CD14-positive monocyte (primary cell): ENCODE results near the gene LRRC8E. TPM values are rescaled to one million over a fixed set of nuclear protein-coding genes. Genes with fewer than 3 reads are reported as not detected.

Experiments
- DNase-seq, 3 donors: peaks; one replicate each; pipeline ENCODE4 v3.0.0-alpha.2; 2011 to 2022
- H2AFZ ChIP-seq: 2 replicates; pipeline ENCODE4 v1.6.0; 2012; ENCODE audit warnings: mild to moderate bottlenecking, low read depth, low read length, inconsistent platforms; ENCODE audit not compliant: insufficient read depth, poor library complexity, severe bottlenecking
- H3K27ac ChIP-seq, 2 donors: 1 replicate in 1 of 2; 2 replicates in 1 of 2; pipeline ENCODE4 v1.5.1; 2012 to 2013; ENCODE audit warnings: low read length in 2 of 2, control low read depth in 1 of 2, inconsistent platforms in 1 of 2, low read depth in 1 of 2, mild to moderate bottlenecking in 1 of 2
- H3K27me3 ChIP-seq, 2 donors: one replicate each; pipeline versions ENCODE4 v1.6.0 to v1.6.1; 2011 to 2013; ENCODE audit warnings: low read length in 2 of 2; ENCODE audit not compliant: control insufficient read depth in 2 of 2, insufficient read depth in 2 of 2
- H3K36me3 ChIP-seq, 2 donors: replicated peaks in 1 of 2; 1 replicate in 1 of 2; 2 replicates in 1 of 2; pipeline versions ENCODE4 v1.5.1 to v1.6.1; 2012 to 2013; ENCODE audit warnings: low read length in 2 of 2, control low read depth in 1 of 2, inconsistent platforms in 1 of 2, mild to moderate bottlenecking in 1 of 2; ENCODE audit not compliant: insufficient read depth in 2 of 2, control insufficient read depth in 1 of 2
- H3K4me1 ChIP-seq, 2 donors: 1 replicate in 1 of 2; 2 replicates in 1 of 2; pipeline versions ENCODE4 v1.5.1 to v1.6.1; 2012 to 2013; ENCODE audit warnings: low read length in 2 of 2, control low read depth in 1 of 2, inconsistent platforms in 1 of 2, mild to moderate bottlenecking in 1 of 2, moderate library complexity in 1 of 2; ENCODE audit not compliant: insufficient read depth in 2 of 2, control insufficient read depth in 1 of 2
- H3K4me2 ChIP-seq: replicated peaks from 2 replicates; pipeline ENCODE3; 2012; ENCODE audit warnings: low read length, moderate library complexity, mild to moderate bottlenecking; ENCODE audit not compliant: poor library complexity, severe bottlenecking; ENCODE audit errors: extremely low read depth
- H3K4me3 ChIP-seq, 3 experiments: fragments of 200-600 bp in 1 of 3; sonication (generic) in 1 of 3; replicated peaks in 1 of 3; 1 replicate in 2 of 3; 2 replicates in 1 of 3; pipeline ENCODE4 v1.5.1; 2011 to 2013; ENCODE audit warnings: low read length in 3 of 3, mild to moderate bottlenecking in 3 of 3, control low read depth in 2 of 3, low read depth in 2 of 3, inconsistent platforms in 1 of 3, moderate library complexity in 1 of 3
- H3K79me2 ChIP-seq: 2 replicates; pipeline ENCODE4 v1.6.0; 2012; ENCODE audit warnings: mild to moderate bottlenecking, control low read depth, inconsistent platforms, low read length, moderate library complexity; ENCODE audit not compliant: insufficient read depth
- H3K9ac ChIP-seq: 2 replicates; pipeline ENCODE4 v1.6.0; 2017; ENCODE audit warnings: low read length, mild to moderate bottlenecking; ENCODE audit not compliant: insufficient read depth, poor library complexity, severe bottlenecking
- H3K9me3 ChIP-seq, 2 donors: replicated peaks in 1 of 2; 1 replicate in 1 of 2; 2 replicates in 1 of 2; pipeline versions ENCODE4 v1.5.1 to v1.6.1; 2012 to 2013; ENCODE audit warnings: low read length in 2 of 2, control low read depth in 1 of 2; ENCODE audit not compliant: control insufficient read depth in 1 of 2, insufficient read depth in 1 of 2
- H4K20me1 ChIP-seq: 2 replicates; pipeline ENCODE4 v1.6.0; 2012; ENCODE audit warnings: mild to moderate bottlenecking, low read length, control low read depth, moderate library complexity; ENCODE audit not compliant: insufficient read depth
- H3K27ac Mint-ChIP-seq, 7 donors: one replicate each; pipeline ENCODE4 v1.8.0; 2020; ENCODE audit warnings: mild to moderate bottlenecking in 7 of 7, mixed read lengths in 7 of 7, moderate library complexity in 6 of 7, inconsistent platforms in 2 of 7
- H3K27me3 Mint-ChIP-seq, 3 donors: one replicate each; pipeline ENCODE4 v1.8.0; 2021 to 2022; ENCODE audit warnings: low read depth in 3 of 3, mild to moderate bottlenecking in 3 of 3, mixed read lengths in 3 of 3, moderate library complexity in 3 of 3, inconsistent platforms in 1 of 3
- H3K36me3 Mint-ChIP-seq, 2 donors: one replicate each; pipeline ENCODE4 v1.8.0; 2020; ENCODE audit warnings: mixed read lengths in 2 of 2, inconsistent platforms in 1 of 2, mild to moderate bottlenecking in 1 of 2
- H3K4me1 Mint-ChIP-seq: one replicate; pipeline ENCODE4 v1.8.0; 2020; ENCODE audit warnings: mild to moderate bottlenecking, mixed read lengths
- H3K4me3 Mint-ChIP-seq, 2 donors: one replicate each; pipeline ENCODE4 v1.8.0; 2020; ENCODE audit warnings: mild to moderate bottlenecking in 2 of 2, mixed read lengths in 2 of 2, moderate library complexity in 1 of 2
- H3K9me3 Mint-ChIP-seq, 7 donors: one replicate each; pipeline ENCODE4 v1.8.0; 2020 to 2022; ENCODE audit warnings: mixed read lengths in 7 of 7, mild to moderate bottlenecking in 6 of 7, moderate library complexity in 6 of 7, inconsistent platforms in 2 of 7
- CTCF ChIP-seq: fragments of 200-600 bp; IDR thresholded peaks from one replicate; pipeline ENCODE4 v1.8.0; 2022; ENCODE audit warnings: antibody characterized with exemption, mild to moderate bottlenecking
- WGBS: methylation state at CpG from one replicate; pipeline ENCODE4 v1.1.5; 2013; ENCODE audit warnings: missing lambda C conversion rate; ENCODE audit not compliant: insufficient coverage; 5-methylcytosine and 5-hydroxymethylcytosine counted together
- intact Hi-C, 2 donors: fragments of 100-400 bp; cut with micrococcal nuclease; formaldehyde crosslinking; loops; one replicate each; pipeline versions ENCODE4 v1.15.0 to v1.15.1; 2023
- polyA plus RNA-seq, 3 donors: library from polyadenylated mRNA; depleted of rRNA in 1 of 3; unstranded in 2 of 3; stranded (reverse) in 1 of 3; fragments of 300-500 nt in 2 of 3; fragments of >200 nt in 1 of 3; fragmentation: Illumina TruSeq in 2 of 3; gene quantifications; 1 replicate in 2 of 3; 2 replicates in 1 of 3; pipeline ENCODE4 v1.2.3, GENCODE V29; 2012 to 2021

The LRRC8E gene
- polyA plus RNA-seq, 3 donors: not detected

GRCh38 chr19:7943444-7944176 is 55.3 kb downstream of the LRRC8E start, which contains the start of gene TIMM44:
Gene TIMM44, minus strand, starts transcription at chr19:7943666. Its CDS starts 15 bp downstream, at chr19:7943651.
- intact Hi-C loops: loop anchor here (1.0 to 10.0 kb wide), 3 partner anchors 23 to 311 kb away; partner anchors contain the start of gene SNAPC2 (in 1 of the 2)
- Histone ChIP-seq H3K27me3 (no peaks in the 10 kb centered on the region), H3K4me1 (peaks cover 8 to 21% of the 10 kb centered on the region in 2 donors)

More at GRCh38 chr19:7943444-7944176, 55.3 kb downstream of the LRRC8E start, which contains the start of gene TIMM44:
- peak within 1 kb of the TSS; percentile 90 to 91 for H3K27ac ChIP-seq
- H2AFZ ChIP-seq: peak within 1 kb of the TSS; percentile 93
- H4K20me1 ChIP-seq: no peaks in the 10 kb centered on the region
- H3K4me3 ChIP-seq: peak within 1 kb of the TSS; percentile 44 to 84 (median 84)
- Mint-ChIP-seq H3K4me1 (peaks cover 18% of the 10 kb centered on the region), H3K9me3 (peaks cover 0 to 2% (median 0%) of the 10 kb centered on the region in 7 donors), H3K36me3 (peaks cover 15 to 24% of the 10 kb centered on the region in 2 donors), H3K4me3 (peak within 1 kb of the TSS; percentile 87 to 92), H3K27me3 (peaks cover 0 to 3% (median 0%) of the 10 kb centered on the region in 3 donors), H3K27ac (peak within 1 kb of the TSS; percentile 94 to 98 (median 97))
- WGBS: 0% methylated on average over 56 of the region's 56 CpGs
- H3K4me2 ChIP-seq: peak within 1 kb of the TSS; percentile 79
- TF ChIP-seq CTCF: no peak
- peak; percentile 99 to 100 (median 99) for DNase-seq
- peaks cover 16 to 17% of the 10 kb centered on the region in 2 donors for H3K36me3 ChIP-seq
- H3K79me2 ChIP-seq: peaks cover 23% of the 10 kb centered on the region
- H3K9ac ChIP-seq: peak within 1 kb of the TSS; percentile 89
- H3K9me3 ChIP-seq: no peaks in the 10 kb centered on the region
